GM12878 (cell line): ENCODE results near the gene CALN1. TPM values are rescaled to one million over a fixed set of nuclear protein-coding genes. Genes with fewer than 3 reads are reported as not detected.

ENCODE experiments used
- ATAC-seq: fragments of 200-7000 bp; cut with Tn5 transposase; 3 replicates; pipeline ENCODE4 v1.9.1; 2020; ENCODE audit warnings: mild to moderate bottlenecking, moderate library complexity
- BruUV-seq: library from RNA; stranded (reverse); fragments of 400-500 nt; replicated peaks from 2 replicates; lab custom pipeline; 2021; lab: Mats Ljungman, UMichigan
- CTCF ChIA-PET: fragments of 300-600 bp; sonication (Branson Sonifier 250); formaldehyde crosslinking; extraction: SDS; loops from one replicate; lab custom pipeline; 2021; ENCODE audit warnings: inconsistent platforms; lab: Yijun Ruan, JAX
- POLR2A ChIA-PET: fragments of 350-600 bp; formaldehyde crosslinking; extraction: SDS; loops from one replicate; lab custom pipeline; 2021; ENCODE audit warnings: inconsistent platforms; lab: Charles Lee
- RAD21 ChIA-PET: fragments of 300-600 bp; sonication (Branson Sonifier 250); formaldehyde crosslinking; loops from one replicate; lab custom pipeline; 2023; ENCODE audit warnings: antibody characterized with exemption; ENCODE audit not compliant: unreplicated experiment; lab: Charles Lee
- SMC1A ChIA-PET: fragments of 300-600 bp; sonication (Branson Sonifier 250); formaldehyde crosslinking; loops from one replicate; lab custom pipeline; 2023; ENCODE audit not compliant: unreplicated experiment, uncharacterized antibody; lab: Charles Lee
- DNase-seq: peaks from one replicate; pipeline ENCODE4 v3.0.0-alpha.2; 2011; ENCODE audit warnings: low read depth, low spot score
- FAIRE-seq: peaks from 3 replicates; lab custom pipeline; 2011; peaks lifted over from hg19 to GRCh38; lab: Jason Lieb, UNC
- H2AFZ ChIP-seq: 2 replicates; pipeline ENCODE4 v1.6.0; 2011; ENCODE audit warnings: low read depth, low read length, control low read depth; ENCODE audit not compliant: control insufficient read depth
- H3K27ac ChIP-seq: 2 replicates; pipeline ENCODE4 v1.5.1; 2011; ENCODE audit warnings: control low read depth; ENCODE audit not compliant: control insufficient read depth, insufficient read depth
- H3K27me3 ChIP-seq, 2 experiments: replicated peaks in 1 of 2; 2 replicates each; pipeline versions ENCODE4 v1.6.0 to v1.6.1; 2011; ENCODE audit warnings: low read length in 1 of 2; ENCODE audit not compliant: control insufficient read depth in 2 of 2, insufficient read depth in 2 of 2
- H3K36me3 ChIP-seq, 2 experiments: 2 replicates each; pipeline ENCODE4 v1.5.1; 2011; ENCODE audit warnings: low read length in 1 of 2; ENCODE audit not compliant: control insufficient read depth in 2 of 2, insufficient read depth in 2 of 2
- H3K4me1 ChIP-seq: 2 replicates; pipeline ENCODE4 v1.6.1; 2011; ENCODE audit warnings: mild to moderate bottlenecking, low read length, moderate library complexity, mixed read lengths; ENCODE audit not compliant: control insufficient read depth, insufficient read depth
- H3K4me2 ChIP-seq: 2 replicates; pipeline ENCODE4 v1.6.0; 2011; ENCODE audit warnings: control low read depth; ENCODE audit not compliant: control insufficient read depth, insufficient read depth
- H3K4me3 ChIP-seq: fragments of 200-600 bp; sonication (generic); 2 replicates; pipeline ENCODE4 v1.5.1; 2016
- H3K79me2 ChIP-seq: 2 replicates; pipeline ENCODE4 v1.6.0; 2011; ENCODE audit warnings: low read length; ENCODE audit not compliant: control insufficient read depth, insufficient read depth
- H3K9ac ChIP-seq: 2 replicates; pipeline ENCODE4 v1.8.0; 2011; ENCODE audit warnings: low read length, control low read depth, mixed read lengths; ENCODE audit not compliant: control insufficient read depth, insufficient read depth
- H3K9me3 ChIP-seq: replicated peaks from 3 replicates; pipeline ENCODE4 v1.5.1; 2011; ENCODE audit warnings: mild to moderate bottlenecking, low read length; ENCODE audit not compliant: control insufficient read depth, insufficient read depth
- H4K20me1 ChIP-seq: 2 replicates; pipeline ENCODE4 v1.6.0; 2011; ENCODE audit not compliant: control insufficient read depth, insufficient read depth
- CHD1 ChIP-seq: IDR thresholded peaks from 2 replicates; pipeline ENCODE4 v1.6.1; 2012; ENCODE audit warnings: low read depth, low read length, improper control_type of control experiment
- CHD2 ChIP-seq: IDR thresholded peaks from 2 replicates; pipeline ENCODE4 v1.6.1; 2011; ENCODE audit warnings: low read depth, low read length, improper control_type of control experiment, borderline replicate concordance
- CHD4 ChIP-seq: fragments of 200-600 bp; sonication (generic); IDR thresholded peaks from 2 replicates; pipeline ENCODE4 v1.6.1; 2016; ENCODE audit warnings: mild to moderate bottlenecking
- CREB1 ChIP-seq: IDR thresholded peaks from 2 replicates; pipeline ENCODE4 v1.6.1; 2012; ENCODE audit warnings: low read depth, mild to moderate bottlenecking, inconsistent platforms
- ELK1 ChIP-seq: IDR thresholded peaks from 2 replicates; pipeline ENCODE4 v1.6.1; 2012; ENCODE audit warnings: low read depth, low read length, improper control_type of control experiment
- NRF1 ChIP-seq: conservative IDR thresholded peaks from 2 replicates; pipeline ENCODE4 v1.6.1; 2011; ENCODE audit warnings: mild to moderate bottlenecking, low read depth, low read length, improper control_type of control experiment
- POLR2AphosphoS5 ChIP-seq: IDR thresholded peaks from 2 replicates; pipeline ENCODE4 v1.6.1; 2011; ENCODE audit warnings: mild to moderate bottlenecking, low read length, inconsistent platforms
- SPI1 ChIP-seq: IDR thresholded peaks from 2 replicates; pipeline ENCODE4 v1.6.1; 2011; ENCODE audit warnings: low read depth, mild to moderate bottlenecking, low read length, moderate library complexity, borderline replicate concordance; ENCODE audit not compliant: insufficient read depth
- ZBTB40 ChIP-seq: fragments of 450-650 bp; IDR thresholded peaks from 2 replicates; pipeline ENCODE4 v1.6.1; 2016; ENCODE audit warnings: mild to moderate bottlenecking, moderate library complexity, borderline replicate concordance
- WGBS: methylation state at CpG from one replicate; pipeline ENCODE4 v1.1.6; 2016; ENCODE audit warnings: low lambda C conversion rate; ENCODE audit not compliant: insufficient replicate concordance, insufficient coverage; ENCODE audit errors: missing lambda C conversion rate; 5-methylcytosine and 5-hydroxymethylcytosine counted together
- in situ Hi-C: fragments of 300-500 bp; cut with MboI; formaldehyde crosslinking; loops from 9 replicates; pipeline ENCODE4 v1.14.3; 2018; ENCODE audit warnings: mixed read lengths
- intact Hi-C: fragments of 100-400 bp; cut with micrococcal nuclease; formaldehyde crosslinking; loops from one replicate; pipeline ENCODE4 v1.14.2; 2022; ENCODE audit not compliant: unreplicated experiment
- polyA plus RNA-seq, 11 experiments: library from polyadenylated mRNA; depleted of rRNA in 4 of 11; unstranded in 6 of 11; stranded (reverse) in 5 of 11; fragments of >200 nt; fragmentation: Nextera tagmentation in 4 of 11; fragmentation: Illumina TruSeq in 1 of 11; extraction: Ambion mirVana in 4 of 11; extraction: Trizol in 1 of 11; gene quantifications; 1 replicate in 1 of 11; 2 replicates in 10 of 11; pipeline versions ENCODE4 v1.2.1 to v1.2.3, GENCODE V29; 2011 to 2016; ENCODE audit warnings: inconsistent platforms in 2 of 11, missing spikeins in 2 of 11, low read depth in 1 of 11
- total RNA-seq, 4 experiments: library from RNA; depleted of rRNA in 3 of 4; stranded (reverse); fragments of >200 nt in 3 of 4; fragmentation: Illumina TruSeq in 1 of 4; extraction: Trizol in 1 of 4; gene quantifications; 2 replicates each; pipeline versions ENCODE4 v1.2.1 to v1.2.3, GENCODE V29; 2013 to 2021
- TF ChIP-seq, protein P1 (sequence below): fragments of 450-650 bp; formaldehyde crosslinking; IDR thresholded peaks from 2 replicates; pipeline ENCODE4 v1.4.0; 2022; ENCODE audit warnings: mild to moderate bottlenecking, moderate library complexity
- TF ChIP-seq, protein P2 (sequence below): IDR thresholded peaks from 2 replicates; pipeline ENCODE4 v1.6.1; 2011; ENCODE audit warnings: borderline replicate concordance, low read depth, mild to moderate bottlenecking, moderate library complexity, low read length; ENCODE audit not compliant: insufficient read depth, poor library complexity, severe bottlenecking
- TF ChIP-seq, protein P3 (sequence below): IDR thresholded peaks from 2 replicates; pipeline ENCODE4 v1.6.1; 2012; ENCODE audit warnings: low read depth, low read length, improper control_type of control experiment

CALN1 gene
- total and polyA plus RNA-seq, 10 of the 15 experiments (the other 5 are each of a cell fraction or from before 2014, with no cell fraction given), result 0.48 to 15.3 (median 1.6) TPM

DNA sequence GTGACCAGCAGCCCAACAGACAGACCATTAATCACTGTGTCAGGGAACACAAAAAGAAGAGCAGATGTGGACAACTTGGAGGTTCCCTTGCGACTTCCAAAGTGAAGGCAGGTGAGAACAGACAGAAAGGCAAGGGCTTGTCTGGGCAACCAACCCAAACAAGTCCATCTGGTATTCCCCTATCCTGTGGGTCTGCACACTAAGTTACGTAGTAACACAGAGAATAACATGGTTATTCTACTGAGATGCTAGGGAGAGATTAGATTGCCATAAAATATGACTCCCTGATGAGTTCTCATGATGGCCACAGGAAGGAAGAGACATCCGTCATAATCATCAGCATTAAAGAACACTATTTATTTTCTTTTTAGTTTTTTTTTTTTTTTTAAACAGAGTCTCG lies 252.2 kb downstream of the CALN1 start:
- CTCF ChIA-PET, result no interaction called here
- intact Hi-C loops, result no loop called here
- TF ChIP-seq POLR2AphosphoS5, result no peak
- TF ChIP-seq, protein P1, sequence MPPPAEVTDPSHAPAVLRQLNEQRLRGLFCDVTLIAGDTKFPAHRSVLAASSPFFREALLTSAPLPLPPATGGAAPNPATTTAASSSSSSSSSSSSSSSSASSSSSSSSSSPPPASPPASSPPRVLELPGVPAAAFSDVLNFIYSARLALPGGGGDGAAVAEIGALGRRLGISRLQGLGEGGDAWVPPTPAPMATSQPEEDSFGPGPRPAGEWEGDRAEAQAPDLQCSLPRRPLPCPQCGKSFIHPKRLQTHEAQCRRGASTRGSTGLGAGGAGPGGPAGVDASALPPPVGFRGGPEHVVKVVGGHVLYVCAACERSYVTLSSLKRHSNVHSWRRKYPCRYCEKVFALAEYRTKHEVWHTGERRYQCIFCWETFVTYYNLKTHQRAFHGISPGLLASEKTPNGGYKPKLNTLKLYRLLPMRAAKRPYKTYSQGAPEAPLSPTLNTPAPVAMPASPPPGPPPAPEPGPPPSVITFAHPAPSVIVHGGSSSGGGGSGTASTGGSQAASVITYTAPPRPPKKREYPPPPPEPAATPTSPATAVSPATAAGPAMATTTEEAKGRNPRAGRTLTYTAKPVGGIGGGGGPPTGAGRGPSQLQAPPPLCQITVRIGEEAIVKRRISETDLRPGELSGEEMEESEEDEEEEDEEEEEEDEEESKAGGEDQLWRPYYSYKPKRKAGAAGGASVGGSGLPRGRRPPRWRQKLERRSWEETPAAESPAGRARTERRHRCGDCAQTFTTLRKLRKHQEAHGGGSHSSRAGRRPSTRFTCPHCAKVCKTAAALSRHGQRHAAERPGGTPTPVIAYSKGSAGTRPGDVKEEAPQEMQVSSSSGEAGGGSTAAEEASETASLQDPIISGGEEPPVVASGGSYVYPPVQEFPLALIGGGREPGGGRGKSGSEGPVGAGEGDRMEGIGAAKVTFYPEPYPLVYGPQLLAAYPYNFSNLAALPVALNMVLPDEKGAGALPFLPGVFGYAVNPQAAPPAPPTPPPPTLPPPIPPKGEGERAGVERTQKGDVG (CRISPR knock-in tag), result no peak
- TF ChIP-seq, protein P2, sequence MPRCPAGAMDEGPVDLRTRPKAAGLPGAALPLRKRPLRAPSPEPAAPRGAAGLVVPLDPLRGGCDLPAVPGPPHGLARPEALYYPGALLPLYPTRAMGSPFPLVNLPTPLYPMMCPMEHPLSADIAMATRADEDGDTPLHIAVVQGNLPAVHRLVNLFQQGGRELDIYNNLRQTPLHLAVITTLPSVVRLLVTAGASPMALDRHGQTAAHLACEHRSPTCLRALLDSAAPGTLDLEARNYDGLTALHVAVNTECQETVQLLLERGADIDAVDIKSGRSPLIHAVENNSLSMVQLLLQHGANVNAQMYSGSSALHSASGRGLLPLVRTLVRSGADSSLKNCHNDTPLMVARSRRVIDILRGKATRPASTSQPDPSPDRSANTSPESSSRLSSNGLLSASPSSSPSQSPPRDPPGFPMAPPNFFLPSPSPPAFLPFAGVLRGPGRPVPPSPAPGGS, result no peak
- TF ChIP-seq, protein P3, sequence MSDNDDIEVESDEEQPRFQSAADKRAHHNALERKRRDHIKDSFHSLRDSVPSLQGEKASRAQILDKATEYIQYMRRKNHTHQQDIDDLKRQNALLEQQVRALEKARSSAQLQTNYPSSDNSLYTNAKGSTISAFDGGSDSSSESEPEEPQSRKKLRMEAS, result no peak
- no peak for TF ChIP-seq SPI1
- TF ChIP-seq ELK1, result no peak
- TF ChIP-seq CREB1, result no peak
- TF ChIP-seq CHD4, result no peak
- TF ChIP-seq CHD1, result no peak
- no peak for TF ChIP-seq CHD2
- TF ChIP-seq NRF1, result no peak
- no peak for TF ChIP-seq ZBTB40

More for the DNA sequence above, 252.2 kb downstream of the CALN1 start:
- H4K20me1 ChIP-seq, result no peaks in the 10 kb centered on the region
- POLR2A ChIA-PET, result no interaction called here
- DNase-seq (no peak), ATAC-seq (no peak), FAIRE-seq (no peak)
- H3K4me1 ChIP-seq, result no peaks in the 10 kb centered on the region
- H3K9ac ChIP-seq, result no peak overlapping the region
- SMC1A ChIA-PET, result interaction anchor here (0.6 to 1.5 kb wide), 2 partner anchors 8 to 46 kb away, joined by 3 read pairs; no protein-coding TSS in a partner anchor
- H3K36me3 ChIP-seq, result no peaks in the 10 kb centered on the region
- H3K4me2 ChIP-seq, result no peak overlapping the region
- no peaks in the 10 kb centered on the region for H3K27me3 ChIP-seq
- H3K27ac ChIP-seq, result no peak overlapping the region
- no peaks in the 10 kb centered on the region for H3K79me2 ChIP-seq
- RAD21 ChIA-PET, result no interaction called here
- no peaks in the 10 kb centered on the region; the same call in 2 of the 3 replicates for H3K9me3 ChIP-seq
- no peak overlapping the region for H2AFZ ChIP-seq
- no TSS peak for BruUV-seq
- no peak overlapping the region for H3K4me3 ChIP-seq
- WGBS, result 11% methylated on average over 4 of the region's 4 CpGs
- in situ Hi-C loops, result no loop called here
